Measurements from ENCODE around the gene RXRA. TPM values are rescaled to one million over a fixed set of nuclear protein-coding genes. Genes with fewer than 3 reads are reported as not detected.

The RXRA gene
- total RNA-seq, 1 donor from 2014 or later: 33.4 TPM

DNA sequence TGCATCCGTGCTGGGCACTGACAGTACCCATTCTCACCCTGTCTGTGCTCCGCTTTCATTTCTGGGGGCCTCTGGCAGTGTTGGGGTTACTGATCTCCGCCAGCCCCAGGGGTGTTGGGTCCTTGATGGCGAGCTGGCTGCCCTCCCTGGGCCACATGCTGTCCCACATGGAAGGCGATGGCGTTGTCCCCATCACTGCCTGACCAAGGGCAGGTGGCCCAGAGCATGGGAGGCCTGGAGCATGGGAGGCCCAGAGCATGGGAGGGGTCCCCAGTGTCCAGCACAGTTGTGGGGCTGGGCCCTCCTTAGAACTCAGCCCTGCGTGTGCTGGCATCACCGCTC, 50.9 kb downstream of the RXRA start:
- Mint-ChIP-seq H3K4me3 (ENCODE audit: unreplicated experiment) (no peak overlapping the region), H3K27me3 (ENCODE audit: low read depth, unreplicated experiment) (no peaks in the 10 kb centered on the region), H3K36me3 (ENCODE audit: low read depth, unreplicated experiment) (no peaks in the 10 kb centered on the region), H3K4me1 (ENCODE audit: low read depth, unreplicated experiment) (peaks cover 16% of the 10 kb centered on the region), H3K27ac (ENCODE audit: unreplicated experiment) (no peak overlapping the region), H3K9me3 (ENCODE audit: unreplicated experiment) (no peaks in the 10 kb centered on the region)
- Histone ChIP-seq H3K4me1 (ENCODE audit: insufficient read depth, low read length) (peaks cover 45% of the 10 kb centered on the region), H3K9ac (ENCODE audit: low read length) (no peak overlapping the region), H3K9me3 (ENCODE audit: insufficient read depth, low read depth, low read length) (no peaks in the 10 kb centered on the region), H3K4me2 (ENCODE audit: low read length) (no peak overlapping the region), H3K79me2 (ENCODE audit: insufficient read depth, low read length) (peaks cover 91% of the 10 kb centered on the region), H3K27me3 (ENCODE audit: insufficient read depth, low read length) (no peaks in the 10 kb centered on the region), H2AFZ (ENCODE audit: low read depth, low read length) (no peak overlapping the region), H3K4me3 (ENCODE audit: insufficient read depth, low read depth, low read length) (no peak overlapping the region), H4K20me1 (ENCODE audit: insufficient read depth, low read length) (peaks cover 97% of the 10 kb centered on the region), H3K36me3 (ENCODE audit: insufficient read depth, low read length) (no peaks in the 10 kb centered on the region), H3K27ac (ENCODE audit: low read depth, low read length) (no peak overlapping the region)
- no peak for FAIRE-seq
- no peak for TF ChIP-seq EZH2 (IDR thresholded peaks at IDR 0.05; ENCODE audit: insufficient read depth, low read length)
- TF ChIP-seq, protein P1, sequence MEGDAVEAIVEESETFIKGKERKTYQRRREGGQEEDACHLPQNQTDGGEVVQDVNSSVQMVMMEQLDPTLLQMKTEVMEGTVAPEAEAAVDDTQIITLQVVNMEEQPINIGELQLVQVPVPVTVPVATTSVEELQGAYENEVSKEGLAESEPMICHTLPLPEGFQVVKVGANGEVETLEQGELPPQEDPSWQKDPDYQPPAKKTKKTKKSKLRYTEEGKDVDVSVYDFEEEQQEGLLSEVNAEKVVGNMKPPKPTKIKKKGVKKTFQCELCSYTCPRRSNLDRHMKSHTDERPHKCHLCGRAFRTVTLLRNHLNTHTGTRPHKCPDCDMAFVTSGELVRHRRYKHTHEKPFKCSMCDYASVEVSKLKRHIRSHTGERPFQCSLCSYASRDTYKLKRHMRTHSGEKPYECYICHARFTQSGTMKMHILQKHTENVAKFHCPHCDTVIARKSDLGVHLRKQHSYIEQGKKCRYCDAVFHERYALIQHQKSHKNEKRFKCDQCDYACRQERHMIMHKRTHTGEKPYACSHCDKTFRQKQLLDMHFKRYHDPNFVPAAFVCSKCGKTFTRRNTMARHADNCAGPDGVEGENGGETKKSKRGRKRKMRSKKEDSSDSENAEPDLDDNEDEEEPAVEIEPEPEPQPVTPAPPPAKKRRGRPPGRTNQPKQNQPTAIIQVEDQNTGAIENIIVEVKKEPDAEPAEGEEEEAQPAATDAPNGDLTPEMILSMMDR (IDR thresholded peaks at IDR 0.05; ENCODE audit: insufficient read depth, low read depth, low read length): no peak
- DNase-seq (ENCODE audit: low read depth): no peak

DNA sequence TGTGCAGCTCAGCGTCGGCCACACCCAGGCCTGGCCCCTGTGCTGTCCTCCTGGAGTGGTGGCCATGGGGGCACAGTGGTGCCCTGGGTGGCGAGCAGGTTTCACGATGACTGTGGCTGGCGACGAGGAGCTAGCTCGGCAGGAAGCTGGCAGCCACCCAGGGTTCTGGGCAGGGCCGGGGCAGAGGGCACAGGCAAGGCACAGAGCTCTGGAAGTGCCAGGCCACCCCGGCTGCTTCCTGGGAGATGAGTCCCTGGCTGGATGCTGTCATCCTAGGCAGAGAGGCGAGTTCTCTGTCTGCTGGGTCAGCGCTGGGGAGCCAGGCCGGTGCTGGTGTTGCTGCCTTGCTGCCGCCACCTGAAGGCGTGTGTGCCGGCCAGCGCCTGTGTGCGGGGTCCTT, 51.7 kb downstream of the RXRA start:
- H3K36me3 ChIP-seq (ENCODE audit: insufficient read depth, low read length): no peaks in the 10 kb centered on the region
- no peak overlapping the region for H3K27ac ChIP-seq (ENCODE audit: low read depth, low read length)
- H4K20me1 ChIP-seq (ENCODE audit: insufficient read depth, low read length): peaks cover 97% of the 10 kb centered on the region
- H3K4me3 ChIP-seq (ENCODE audit: insufficient read depth, low read depth, low read length): no peak overlapping the region
- no peak for TF ChIP-seq EZH2 (IDR thresholded peaks at IDR 0.05; ENCODE audit: insufficient read depth, low read length)
- TF ChIP-seq, protein P1 (IDR thresholded peaks at IDR 0.05; ENCODE audit: insufficient read depth, low read depth, low read length): no peak
- H3K9me3 Mint-ChIP-seq (ENCODE audit: unreplicated experiment): no peaks in the 10 kb centered on the region
- H2AFZ ChIP-seq (ENCODE audit: low read depth, low read length): no peak overlapping the region
- no peak overlapping the region for H3K4me3 Mint-ChIP-seq (ENCODE audit: unreplicated experiment)
- H3K4me1 ChIP-seq (ENCODE audit: insufficient read depth, low read length): peaks cover 48% of the 10 kb centered on the region
- H3K9ac ChIP-seq (ENCODE audit: low read length): peak overlapping the region; percentile 27
- H3K79me2 ChIP-seq (ENCODE audit: insufficient read depth, low read length): peaks cover 91% of the 10 kb centered on the region
- FAIRE-seq (no peak), DNase-seq (ENCODE audit: low read depth) (no peak)
- peaks cover 14% of the 10 kb centered on the region for H3K4me1 Mint-ChIP-seq (ENCODE audit: low read depth, unreplicated experiment)
- no peaks in the 10 kb centered on the region for H3K36me3 Mint-ChIP-seq (ENCODE audit: low read depth, unreplicated experiment)
- no peaks in the 10 kb centered on the region for H3K27me3 ChIP-seq (ENCODE audit: insufficient read depth, low read length)
- H3K9me3 ChIP-seq (ENCODE audit: insufficient read depth, low read depth, low read length): no peaks in the 10 kb centered on the region
- H3K27ac Mint-ChIP-seq (ENCODE audit: unreplicated experiment): no peak overlapping the region
- no peak overlapping the region for H3K4me2 ChIP-seq (ENCODE audit: low read length)
- no peaks in the 10 kb centered on the region for H3K27me3 Mint-ChIP-seq (ENCODE audit: low read depth, unreplicated experiment)

DNA sequence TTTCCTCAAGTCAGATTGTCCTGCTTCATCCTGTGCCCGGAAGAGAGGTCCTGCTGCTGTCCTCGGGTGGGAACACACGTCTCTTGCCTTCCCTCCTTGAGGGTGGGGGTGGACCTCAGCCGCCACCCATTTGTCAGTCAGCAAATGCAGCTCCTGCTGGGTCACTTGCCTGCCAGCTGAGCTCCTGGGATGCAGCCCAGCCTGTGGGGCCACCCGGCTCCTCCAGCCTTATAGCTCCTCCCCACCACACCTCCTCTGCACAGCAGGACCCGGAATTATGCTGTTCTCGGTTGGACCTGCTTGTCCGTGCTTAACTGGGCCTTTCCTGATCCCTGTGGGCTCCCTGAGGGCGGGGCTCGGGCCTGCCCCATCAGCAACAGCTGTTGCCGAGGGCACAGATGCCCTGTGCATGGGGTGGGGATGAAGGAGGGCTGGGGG, 52.7 kb downstream of the RXRA start:
- TF ChIP-seq, protein P1 (IDR thresholded peaks at IDR 0.05; ENCODE audit: insufficient read depth, low read depth, low read length): no peak
- TF ChIP-seq EZH2 (IDR thresholded peaks at IDR 0.05; ENCODE audit: insufficient read depth, low read length): no peak
- H3K4me3 ChIP-seq (ENCODE audit: insufficient read depth, low read depth, low read length): no peak overlapping the region
- H3K4me2 ChIP-seq (ENCODE audit: low read length): peak overlapping the region; percentile 55
- H2AFZ ChIP-seq (ENCODE audit: low read depth, low read length): no peak overlapping the region
- FAIRE-seq: no peak
- no peaks in the 10 kb centered on the region for H3K9me3 ChIP-seq (ENCODE audit: insufficient read depth, low read depth, low read length)
- no peaks in the 10 kb centered on the region for H3K9me3 Mint-ChIP-seq (ENCODE audit: unreplicated experiment)
- H3K4me1 Mint-ChIP-seq (ENCODE audit: low read depth, unreplicated experiment): peaks cover 14% of the 10 kb centered on the region
- no peak overlapping the region for H3K4me3 Mint-ChIP-seq (ENCODE audit: unreplicated experiment)
- no peaks in the 10 kb centered on the region for H3K36me3 Mint-ChIP-seq (ENCODE audit: low read depth, unreplicated experiment)
- no peak overlapping the region for H3K27ac Mint-ChIP-seq (ENCODE audit: unreplicated experiment)
- H3K79me2 ChIP-seq (ENCODE audit: insufficient read depth, low read length): peaks cover 92% of the 10 kb centered on the region
- H3K27me3 ChIP-seq (ENCODE audit: insufficient read depth, low read length): no peaks in the 10 kb centered on the region
- H3K27me3 Mint-ChIP-seq (ENCODE audit: low read depth, unreplicated experiment): no peaks in the 10 kb centered on the region
- peaks cover 48% of the 10 kb centered on the region for H3K4me1 ChIP-seq (ENCODE audit: insufficient read depth, low read length)
- H3K27ac ChIP-seq (ENCODE audit: low read depth, low read length): peak overlapping the region; percentile 21
- H3K9ac ChIP-seq (ENCODE audit: low read length): peak overlapping the region; percentile 47
- DNase-seq (ENCODE audit: low read depth): peak; percentile 31
- H4K20me1 ChIP-seq (ENCODE audit: insufficient read depth, low read length): peaks cover 97% of the 10 kb centered on the region
- H3K36me3 ChIP-seq (ENCODE audit: insufficient read depth, low read length): no peaks in the 10 kb centered on the region

Measured in astrocyte (in vitro differentiated cells and primary cell).